ENCODE data around the gene BPHL. TPM values are rescaled to one million over a fixed set of nuclear protein-coding genes. Genes with fewer than 3 reads are reported as not detected.

Gene BPHL
- total RNA-seq, 1 experiment from 2014 or later, result 48.7 TPM

GRCh38 chr6:3125815-3126214 lies 7.3 kb downstream of the BPHL start:
- Histone ChIP-seq H4K8ac (replicated peaks; ENCODE audit: insufficient read length, low read depth, low read length) (no peak overlapping the region), H2BK120ac (ENCODE audit: low read depth, low read length, poor library complexity, severe bottlenecking) (no peak overlapping the region), H3K27me3 (ENCODE audit: insufficient read depth, low read length) (no peaks in the 10 kb centered on the region), H2BK20ac (ENCODE audit: low read depth, low read length, poor library complexity, severe bottlenecking) (no peak overlapping the region), H4K20me1 (ENCODE audit: control insufficient read depth, insufficient read depth, insufficient read length) (no peaks in the 10 kb centered on the region), H2AK5ac (ENCODE audit: insufficient read length, low read length) (no peak overlapping the region), H3K18ac (ENCODE audit: insufficient read length, low read depth, low read length) (no peak overlapping the region), H4K91ac (ENCODE audit: insufficient read length, low read depth, low read length) (no peak overlapping the region), H3K14ac (ENCODE audit: insufficient read depth, low read length) (no peak overlapping the region), H3K9ac (ENCODE audit: extremely low read depth, insufficient read length, low read length) (no peak overlapping the region), H3K27ac (ENCODE audit: insufficient read length, low read depth, low read length) (no peak overlapping the region), H2AFZ (ENCODE audit: low read length) (no peak overlapping the region), H3T11ph (ENCODE audit: low read length) (no peak overlapping the region), H3K23me2 (ENCODE audit: insufficient read length, low read depth, low read length, poor library complexity, severe bottlenecking) (no peaks in the 10 kb centered on the region), H3K4ac (ENCODE audit: low read depth, low read length) (no peak overlapping the region), H3K79me1 (ENCODE audit: insufficient read depth, low read depth, low read length, poor library complexity, severe bottlenecking) (no peaks in the 10 kb centered on the region), H3K9me3 (ENCODE audit: control insufficient read depth, low read depth, low read length) (no peaks in the 10 kb centered on the region), H2BK15ac (ENCODE audit: low read depth, low read length) (no peak overlapping the region), H3K23ac (ENCODE audit: insufficient read length, low read depth, low read length) (no peak overlapping the region), H3K56ac (ENCODE audit: insufficient read length, low read depth, low read length) (no peak overlapping the region), H4K5ac (ENCODE audit: insufficient read length, low read depth, low read length) (no peak overlapping the region), H2BK5ac (ENCODE audit: insufficient read length, low read length) (no peak overlapping the region), H3K79me2 (ENCODE audit: insufficient read depth, low read length) (no peaks in the 10 kb centered on the region), H3K4me2 (ENCODE audit: insufficient read depth, insufficient read length, low read length) (no peak overlapping the region), H2BK12ac (ENCODE audit: insufficient read length, low read depth, low read length) (no peak overlapping the region), H3K4me1 (ENCODE audit: insufficient read depth, low read length) (no peaks in the 10 kb centered on the region)
- no CpG with 5 or more reads among the region's 2 CpGs for WGBS (ENCODE audit: extremely low coverage, insufficient read length, low lambda C conversion rate)
- H3K4me3 Mint-ChIP-seq, result no peak overlapping the region
- DNase-seq, result no peak
- H3K27me3 Mint-ChIP-seq (ENCODE audit: low read depth), result no peaks in the 10 kb centered on the region
- peaks cover 14 to 50% (median 32%) of the 10 kb centered on the region in 3 experiments for H3K36me3 Mint-ChIP-seq (ENCODE audit: insufficient read depth in 1 of 3, low read depth in 3 of 3)
- no peaks in the 10 kb centered on the region for H3K9me3 Mint-ChIP-seq
- no peak for TF ChIP-seq CTCF (conservative IDR thresholded peaks at IDR 0.05)
- H3K27ac Mint-ChIP-seq, result peak overlapping the region in 1 of 3 experiments; percentile 51; a peak in 1 of 7 replicates
- peaks cover 0 to 4% of the 10 kb centered on the region in 2 experiments; a peak in 3 of 4 replicates for H3K4me1 Mint-ChIP-seq

Measured in H9 (cell line).